SJSA1 (cell line): Measurements from ENCODE around the gene CRTC1. TPM values are rescaled to one million over a fixed set of nuclear protein-coding genes. Genes with fewer than 3 reads are reported as not detected.

ENCODE experiments used
- DNase-seq, 2 experiments: peaks; one replicate each; pipeline ENCODE4 v3.0.0-alpha.2; 2015 to 2020; ENCODE audit warnings: low spot score in 2 of 2, low read depth in 1 of 2
- H3K27ac ChIP-seq: fragments of 250-450 bp; sonication (Bioruptor Pico); 2 replicates; pipeline ENCODE4 v1.5.1; 2020; ENCODE audit warnings: mild to moderate bottlenecking, moderate library complexity
- H3K27me3 ChIP-seq: fragments of 250-450 bp; sonication (Bioruptor Pico); replicated peaks from 2 replicates; pipeline ENCODE4 v1.5.1; 2020; ENCODE audit warnings: mild to moderate bottlenecking, moderate library complexity
- H3K36me3 ChIP-seq: fragments of 250-450 bp; sonication (Bioruptor Pico); 2 replicates; pipeline ENCODE4 v1.5.1; 2020; ENCODE audit warnings: mild to moderate bottlenecking
- H3K4me1 ChIP-seq: fragments of 250-450 bp; sonication (Bioruptor Pico); replicated peaks from 2 replicates; pipeline ENCODE4 v1.6.1; 2021; ENCODE audit warnings: mild to moderate bottlenecking
- H3K4me3 ChIP-seq: fragments of 250-450 bp; sonication (Bioruptor Pico); 2 replicates; pipeline ENCODE4 v1.5.1; 2020; ENCODE audit warnings: mild to moderate bottlenecking
- H3K9me3 ChIP-seq: fragments of 250-450 bp; sonication (Bioruptor Pico); replicated peaks from 2 replicates; pipeline ENCODE4 v1.5.1; 2020; ENCODE audit warnings: mild to moderate bottlenecking
- total RNA-seq: library from RNA; depleted of rRNA; stranded (reverse); fragments of >200 nt; shearing (Covaris generic); gene quantifications from 2 replicates; pipeline ENCODE4 v1.2.3, GENCODE V29; 2014

Gene CRTC1
- total RNA-seq, 1 experiment from 2014 or later: 1.3 TPM

DNA sequence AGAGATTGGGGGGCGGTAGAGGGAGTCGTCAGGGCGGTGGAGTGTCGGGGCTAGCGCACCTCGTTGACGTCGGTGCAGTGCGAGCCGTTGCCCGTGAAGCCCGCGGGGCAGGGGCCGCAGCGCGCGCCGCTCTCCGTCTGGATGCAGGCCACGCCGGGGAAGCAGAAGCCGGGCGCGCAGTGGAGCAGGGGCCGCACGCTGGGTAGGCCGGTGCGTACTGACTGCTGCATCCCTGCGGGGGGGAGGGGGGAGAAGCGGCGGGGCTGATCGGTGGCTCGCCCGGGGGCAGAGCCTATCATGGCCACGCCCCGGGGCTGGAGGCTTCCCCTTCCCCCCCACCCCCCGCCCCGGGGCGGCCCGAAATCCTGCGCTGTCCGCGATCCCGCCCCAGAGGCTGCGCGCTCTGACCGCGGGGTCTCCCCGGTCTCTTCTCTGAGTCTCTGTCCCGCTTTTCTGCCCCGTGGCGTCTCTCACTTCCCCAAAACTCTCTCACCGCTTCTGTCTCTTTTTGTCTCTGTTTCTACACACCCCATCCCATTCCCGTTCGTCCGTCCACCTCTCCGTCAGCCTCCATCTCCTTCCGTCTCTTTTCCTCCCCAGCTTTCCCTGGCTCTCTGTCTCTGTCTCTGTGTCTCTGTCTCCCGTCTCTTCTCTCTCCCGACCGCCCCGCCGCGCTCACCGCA, 106.5 kb downstream of the CRTC1 start:
- H3K4me1 ChIP-seq: peaks cover 3% of the 10 kb centered on the region; the same call in 1 of the 2 replicates
- DNase-seq: no peak
- H3K4me3 ChIP-seq: no peak overlapping the region

DNA sequence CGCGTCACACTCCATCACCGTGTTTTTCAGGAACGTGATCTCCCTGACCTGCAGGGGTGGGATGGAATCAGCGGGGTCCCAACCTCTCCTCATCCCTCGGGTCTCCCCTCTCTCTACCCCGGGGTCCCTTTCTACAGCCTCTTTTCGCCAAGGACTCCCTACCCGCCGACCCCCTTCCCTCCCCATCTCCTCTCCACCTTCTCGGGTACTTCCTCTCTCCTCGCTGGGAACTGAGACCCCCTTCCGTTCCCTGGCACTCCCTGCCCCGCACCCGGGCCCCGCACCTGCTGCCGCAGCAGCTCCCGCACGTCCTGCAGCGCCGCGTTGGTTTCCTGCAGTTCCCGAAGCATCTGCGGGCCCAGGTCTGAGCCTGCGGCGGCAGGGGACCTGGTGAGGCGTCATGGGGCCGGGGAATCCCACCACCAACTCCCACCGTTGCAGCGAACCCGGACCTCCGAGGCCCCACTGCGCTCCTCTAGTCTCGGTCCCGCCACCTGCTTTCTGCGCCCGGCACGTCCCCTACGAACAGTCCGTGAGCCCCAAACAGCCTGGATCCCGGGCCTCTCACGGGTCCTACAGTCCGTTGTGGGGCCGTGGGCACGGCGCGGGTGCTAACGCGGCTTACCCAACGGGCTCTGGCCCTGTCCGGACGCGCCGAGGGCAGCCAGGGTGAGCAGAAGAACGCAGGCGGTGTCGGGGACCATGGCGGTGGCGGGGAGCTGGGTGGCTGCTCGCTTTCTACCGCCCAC, 107.3 kb downstream of the CRTC1 start, which contains the start of gene COMP:
Gene COMP, minus strand, starts transcription at position 740 of the 749 bp plus-strand sequence. Its CDS starts 36 bp downstream, at position 704.
- H3K36me3 ChIP-seq: no peaks in the 10 kb centered on the region
- peaks cover 52% of the 10 kb centered on the region for H3K27me3 ChIP-seq
- no peak within 1 kb of the TSS for H3K4me3 ChIP-seq
- H3K9me3 ChIP-seq: no peaks in the 10 kb centered on the region
- no peak within 1 kb of the TSS for H3K27ac ChIP-seq
- DNase-seq: peak in 1 of 2 experiments; percentile 43
- H3K4me1 ChIP-seq: no peaks in the 10 kb centered on the region; the same call in 1 of the 2 replicates

More for the DNA sequence above, 106.5 kb downstream of the CRTC1 start:
- Histone ChIP-seq H3K36me3 (no peaks in the 10 kb centered on the region), H3K9me3 (no peaks in the 10 kb centered on the region), H3K27ac (no peak overlapping the region), H3K27me3 (peaks cover 47% of the 10 kb centered on the region)

GRCh38 chr19:18791315-18791678, 107.8 kb downstream of the CRTC1 start:
- peaks cover 52% of the 10 kb centered on the region for H3K27me3 ChIP-seq
- H3K4me1 ChIP-seq: no peaks in the 10 kb centered on the region; the same call in 1 of the 2 replicates
- H3K36me3 ChIP-seq: no peaks in the 10 kb centered on the region
- no peak overlapping the region for H3K4me3 ChIP-seq
- H3K27ac ChIP-seq: no peak overlapping the region
- H3K9me3 ChIP-seq: no peaks in the 10 kb centered on the region
- DNase-seq: peak in 1 of 2 experiments; percentile 39

GRCh38 chr19:18792661-18793060, 109.2 kb downstream of the CRTC1 start:
- no peak for DNase-seq
- H3K4me3 ChIP-seq: no peak overlapping the region
- H3K4me1 ChIP-seq: no peaks in the 10 kb centered on the region; the same call in 1 of the 2 replicates
- no peaks in the 10 kb centered on the region for H3K9me3 ChIP-seq
- H3K27me3 ChIP-seq: peaks cover 58% of the 10 kb centered on the region
- H3K27ac ChIP-seq: no peak overlapping the region
- no peaks in the 10 kb centered on the region for H3K36me3 ChIP-seq

GRCh38 chr19:18793144-18794028, 109.9 kb downstream of the CRTC1 start:
- peaks cover 60% of the 10 kb centered on the region for H3K27me3 ChIP-seq
- no peak for DNase-seq
- no peaks in the 10 kb centered on the region for H3K9me3 ChIP-seq

DNA sequence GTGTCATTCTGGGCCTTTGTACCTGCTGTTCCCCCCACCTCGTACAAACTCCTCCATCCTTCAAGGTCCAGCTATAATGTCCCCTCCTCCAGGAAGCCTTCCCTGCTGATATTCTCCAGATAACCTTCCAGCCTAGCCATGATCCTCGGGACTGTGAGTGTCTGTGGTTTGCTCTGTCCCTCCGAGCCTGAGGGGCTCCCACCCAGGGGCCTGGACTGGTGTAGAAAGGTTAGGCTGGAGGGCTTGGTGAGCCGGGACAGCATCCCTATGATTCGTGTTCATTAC, 110.5 kb downstream of the CRTC1 start:
- no peaks in the 10 kb centered on the region; the same call in 1 of the 2 replicates for H3K4me1 ChIP-seq

More at GRCh38 chr19:18793144-18794028, 109.9 kb downstream of the CRTC1 start:
- Histone ChIP-seq H3K36me3 (no peaks in the 10 kb centered on the region), H3K4me1 (no peaks in the 10 kb centered on the region; the same call in 1 of the 2 replicates), H3K4me3 (no peak overlapping the region), H3K27ac (no peak overlapping the region)

GRCh38 chr19:18794692-18795091, 111.2 kb downstream of the CRTC1 start:
- no peaks in the 10 kb centered on the region for H3K36me3 ChIP-seq
- H3K4me3 ChIP-seq: no peak overlapping the region
- no peaks in the 10 kb centered on the region for H3K9me3 ChIP-seq
- H3K27ac ChIP-seq: no peak overlapping the region
- no peak for DNase-seq
- no peaks in the 10 kb centered on the region; the same call in 1 of the 2 replicates for H3K4me1 ChIP-seq
- H3K27me3 ChIP-seq: peaks cover 56% of the 10 kb centered on the region

More for the DNA sequence above, 110.5 kb downstream of the CRTC1 start:
- Histone ChIP-seq H3K4me3 (no peak overlapping the region), H3K9me3 (no peaks in the 10 kb centered on the region), H3K27me3 (peaks cover 60% of the 10 kb centered on the region), H3K27ac (no peak overlapping the region), H3K36me3 (no peaks in the 10 kb centered on the region)
- no peak for DNase-seq

DNA sequence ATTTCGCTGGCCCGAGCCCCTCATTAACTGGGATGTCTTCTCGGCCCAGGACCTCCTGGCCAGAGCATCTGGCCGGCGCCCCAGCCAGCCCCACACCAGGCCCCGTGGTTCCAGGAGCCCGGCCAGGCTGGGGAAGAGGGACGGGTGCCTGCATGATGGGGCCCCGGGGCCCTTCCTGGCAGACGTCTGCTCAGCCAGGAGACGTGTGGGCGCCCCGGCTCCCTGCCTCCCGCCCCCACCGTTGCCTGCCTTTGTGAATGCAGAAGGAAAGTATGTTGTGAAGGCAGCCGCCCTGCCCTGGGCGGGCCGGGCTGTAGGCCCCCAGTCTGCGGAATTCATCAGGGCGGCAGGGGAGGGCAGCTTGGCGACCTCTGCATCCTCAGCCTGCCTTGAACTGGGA, 112.1 kb downstream of the CRTC1 start:
- peaks cover 50% of the 10 kb centered on the region for H3K27me3 ChIP-seq
- no peak for DNase-seq
- no peak overlapping the region for H3K27ac ChIP-seq

GRCh38 chr19:18796239-18796638, 112.8 kb downstream of the CRTC1 start:
- Histone ChIP-seq H3K9me3 (no peaks in the 10 kb centered on the region), H3K27me3 (peaks cover 43% of the 10 kb centered on the region), H3K4me1 (no peaks in the 10 kb centered on the region), H3K36me3 (no peaks in the 10 kb centered on the region), H3K27ac (no peak overlapping the region), H3K4me3 (no peak overlapping the region)
- no peak for DNase-seq

More for the DNA sequence above, 112.1 kb downstream of the CRTC1 start:
- H3K4me1 ChIP-seq: no peaks in the 10 kb centered on the region; the same call in 1 of the 2 replicates
- no peak overlapping the region for H3K4me3 ChIP-seq
- no peaks in the 10 kb centered on the region for H3K36me3 ChIP-seq
- H3K9me3 ChIP-seq: no peaks in the 10 kb centered on the region

- no peak overlapping the region for H3K4me3 ChIP-seq
- H3K36me3 ChIP-seq: no peaks in the 10 kb centered on the region
- no peaks in the 10 kb centered on the region for H3K4me1 ChIP-seq
- DNase-seq: no peak
- no peak overlapping the region for H3K27ac ChIP-seq
- H3K9me3 ChIP-seq: no peaks in the 10 kb centered on the region
- H3K27me3 ChIP-seq: peaks cover 18% of the 10 kb centered on the region; the same call in 1 of the 2 replicates
Measured at GRCh38 chr19:18798384-18799352, 115.2 kb downstream of the CRTC1 start.

GRCh38 chr19:18799389-18799970, 116.0 kb downstream of the CRTC1 start:
- no peak overlapping the region for H3K4me3 ChIP-seq
- H3K27ac ChIP-seq: no peak overlapping the region
- no peaks in the 10 kb centered on the region for H3K9me3 ChIP-seq
- H3K27me3 ChIP-seq: peaks cover 16% of the 10 kb centered on the region; the same call in 1 of the 2 replicates
- no peak for DNase-seq
- H3K4me1 ChIP-seq: no peaks in the 10 kb centered on the region
- no peaks in the 10 kb centered on the region for H3K36me3 ChIP-seq

- H3K4me3 ChIP-seq: no peak overlapping the region
- no peak for DNase-seq
Measured at GRCh38 chr19:18800079-18800478, 116.6 kb downstream of the CRTC1 start.

More at GRCh38 chr19:18800079-18800478, 116.6 kb downstream of the CRTC1 start:
- Histone ChIP-seq H3K9me3 (no peaks in the 10 kb centered on the region), H3K27ac (no peak overlapping the region), H3K4me1 (no peaks in the 10 kb centered on the region), H3K27me3 (peaks cover 13% of the 10 kb centered on the region; the same call in 1 of the 2 replicates), H3K36me3 (no peaks in the 10 kb centered on the region)
